Activated CD4-positive, CD25-positive, alpha-beta regulatory T cell treated with anti-CD3 and anti-CD28 coated beads, Interleukin-2, amount 50 U/mL, for 72 hours (primary cell): ENCODE results near the gene CBFB.
A peak's percentile ranks its signal among the peaks of the same experiment; 100 is the strongest.
"Not testable (repeated sequence)": the region's sequence is repeated elsewhere in the genome, so short reads cannot be mapped to it uniquely, and the experiment has no call there.

Source experiments
- DNase-seq: peaks from one replicate; pipeline ENCODE4 v3.0.0; 2021

CBFB gene

DNA sequence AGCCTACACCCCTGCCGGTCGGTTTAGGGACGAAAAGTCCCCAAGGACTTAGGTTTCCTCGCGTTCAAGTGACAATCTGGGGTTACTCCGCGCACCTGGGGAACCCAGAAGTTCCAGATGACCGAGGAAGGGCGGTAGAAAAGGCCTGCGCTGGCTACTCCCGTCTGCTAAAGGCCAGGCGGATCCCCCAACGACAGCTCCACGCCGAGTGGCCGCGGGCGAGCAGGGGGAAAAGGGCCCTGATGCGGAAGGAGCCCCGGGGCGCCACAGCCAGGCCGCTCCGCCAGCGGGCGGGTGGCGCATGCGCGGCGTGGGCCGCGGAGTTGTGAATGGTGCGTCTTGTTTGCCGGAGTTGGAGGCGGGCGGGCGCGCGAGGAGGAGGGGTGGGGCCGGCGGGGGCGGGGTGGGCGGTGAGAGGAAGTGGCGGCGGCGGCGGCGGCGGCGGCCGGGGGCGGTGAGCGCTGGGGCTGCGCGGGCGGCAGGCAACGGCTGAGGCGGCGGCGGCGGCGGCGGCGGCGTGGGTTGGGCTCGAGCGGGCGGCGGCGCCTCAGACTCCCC is at the start of gene CBFB:
CBFB (plus strand) TSS at position 454 of the 558 bp plus-strand sequence. CDS start 259 bp downstream, outside the sequence.
- peak; percentile 92 for DNase-seq

DNA sequence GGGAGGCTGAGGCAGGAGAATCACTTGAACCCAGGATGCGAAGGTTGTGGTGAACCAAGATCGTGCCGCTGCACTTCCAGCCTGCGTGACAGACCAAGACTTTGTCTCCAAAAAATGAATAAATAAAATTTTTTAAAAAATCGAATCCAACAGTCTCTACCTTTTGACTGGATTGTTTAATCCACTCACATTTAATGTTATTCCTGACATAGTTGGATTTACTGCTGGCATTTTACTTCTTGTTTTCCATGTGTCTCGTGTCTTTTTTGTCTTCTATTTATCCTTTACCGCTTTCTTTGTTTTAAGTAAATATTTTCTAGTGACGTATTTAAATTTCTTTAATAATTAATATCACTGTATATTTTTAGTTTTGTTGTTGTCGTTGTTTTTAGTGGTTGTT is 45.9 kb upstream of the CBFB start:
- no peak for DNase-seq

DNA sequence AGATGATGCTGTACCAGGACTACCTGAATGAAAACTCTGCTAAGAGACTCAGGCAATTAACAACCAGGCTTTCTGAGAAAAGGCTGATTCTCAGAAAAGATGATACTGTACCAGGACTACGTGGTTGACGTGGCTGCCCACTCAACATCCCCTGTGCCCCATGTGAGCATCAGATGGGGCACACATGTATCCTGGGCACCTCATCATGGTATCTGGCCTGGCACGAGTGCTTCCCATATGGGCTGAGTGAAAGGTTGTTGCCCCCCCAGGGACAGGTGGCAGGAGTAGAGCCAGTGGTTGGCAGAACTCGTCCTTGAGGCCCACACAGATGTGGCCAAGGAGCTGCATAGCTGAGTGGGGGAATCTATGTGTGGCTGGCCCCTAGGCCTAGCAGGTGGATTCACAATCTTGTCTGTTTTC is 44.0 kb upstream of the CBFB start:
- peak; percentile 62 for DNase-seq

DNA sequence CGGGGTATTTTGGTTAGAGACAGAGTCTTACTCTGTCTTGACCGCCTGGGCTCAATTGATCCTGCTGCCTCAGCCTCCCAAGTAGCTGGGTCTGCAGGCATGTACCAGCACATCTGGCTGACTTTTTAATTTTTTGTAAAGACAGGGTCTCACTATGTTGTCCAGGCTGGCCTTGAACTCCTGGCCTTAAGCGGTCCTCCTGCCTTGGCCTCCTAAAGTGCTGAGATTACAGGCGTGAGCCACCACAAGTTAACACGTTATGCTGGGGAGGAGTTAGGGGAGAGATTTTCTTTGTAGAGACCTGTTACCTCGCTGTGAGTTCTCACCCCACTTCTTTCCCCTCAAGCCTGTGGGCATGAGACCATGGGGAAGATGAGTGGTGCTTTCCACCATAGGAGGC is 42.4 kb upstream of the CBFB start:
- DNase-seq = no peak

DNA sequence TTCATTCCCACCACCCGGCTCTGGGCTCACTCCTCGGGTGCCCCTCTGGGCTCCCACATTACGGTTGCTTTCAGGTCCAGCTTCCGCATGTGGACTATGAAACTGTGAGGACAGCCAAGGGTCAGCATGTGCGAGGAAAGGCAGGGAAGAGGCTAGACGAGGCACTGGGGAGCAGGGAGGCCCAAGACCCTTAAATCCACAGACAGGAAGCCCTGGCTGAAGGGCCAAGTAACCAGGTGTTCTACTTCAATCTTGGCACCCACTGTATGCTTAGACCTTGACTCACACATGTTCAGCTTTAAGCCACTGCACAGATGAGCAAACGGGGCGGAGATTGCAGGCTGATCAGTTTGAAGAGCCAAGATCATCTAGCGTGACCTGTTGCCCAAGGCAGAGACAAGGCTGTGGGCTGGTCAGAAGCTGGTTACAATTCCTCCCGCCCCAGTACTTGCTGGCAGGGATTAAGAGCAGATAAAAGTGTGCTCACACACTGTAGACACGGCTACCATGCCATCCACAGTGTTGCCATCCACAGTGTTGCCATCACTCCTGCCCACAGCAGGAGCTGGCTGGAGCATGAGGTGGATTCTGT is 40.7 kb upstream of the CBFB start, which contains the start of gene CES4A:
CES4A (plus strand) TSS at position 393 of the 592 bp plus-strand sequence; CDS start at position 577, 184 bp downstream.
- no peak for DNase-seq

DNA sequence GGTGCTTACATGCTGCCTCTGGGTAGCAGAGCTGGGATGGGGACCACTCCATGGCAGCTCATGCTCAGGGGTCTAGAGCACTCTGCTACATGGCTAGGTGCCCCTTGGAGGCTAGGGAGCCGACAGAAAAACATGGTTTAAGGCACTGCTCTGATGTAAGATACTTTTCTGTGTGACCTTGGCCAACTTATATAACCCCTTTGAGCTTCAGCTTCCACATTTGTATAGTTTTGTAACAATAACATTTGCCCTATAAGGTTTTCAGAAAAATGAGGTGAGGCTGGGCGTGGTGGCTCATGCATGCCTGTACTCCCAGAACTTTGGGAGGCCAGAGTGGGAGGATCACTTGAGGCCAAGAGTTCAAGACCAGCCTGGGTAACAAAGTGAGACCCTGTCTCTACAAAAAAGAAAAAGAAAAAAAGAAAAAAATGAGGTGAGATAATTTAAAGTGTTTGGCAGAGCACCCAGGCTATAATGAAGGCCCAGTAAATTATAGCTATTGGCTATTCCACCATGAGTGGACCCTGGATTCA is 37.3 kb upstream of the CBFB start:
- no peak for DNase-seq

DNA sequence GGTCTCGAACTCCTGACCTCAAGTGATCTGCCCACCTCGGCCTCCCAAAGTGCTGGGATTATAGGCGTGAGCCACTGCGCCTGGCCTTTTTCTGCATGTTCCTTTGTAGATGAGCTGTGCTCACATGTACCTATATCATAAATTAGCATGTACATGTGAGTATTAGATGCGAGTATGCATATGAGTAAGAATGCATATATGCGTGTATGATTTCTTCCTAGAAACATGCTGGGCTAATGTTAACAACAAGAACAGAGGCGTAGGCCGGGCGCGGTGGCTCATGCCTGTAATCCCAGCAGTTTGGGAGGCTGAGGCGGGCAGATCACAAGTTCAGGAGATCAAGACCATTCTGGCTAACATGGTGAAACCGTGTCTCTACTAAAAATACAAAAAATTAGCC is 35.4 kb upstream of the CBFB start:
- DNase-seq = not testable (repeated sequence)

DNA sequence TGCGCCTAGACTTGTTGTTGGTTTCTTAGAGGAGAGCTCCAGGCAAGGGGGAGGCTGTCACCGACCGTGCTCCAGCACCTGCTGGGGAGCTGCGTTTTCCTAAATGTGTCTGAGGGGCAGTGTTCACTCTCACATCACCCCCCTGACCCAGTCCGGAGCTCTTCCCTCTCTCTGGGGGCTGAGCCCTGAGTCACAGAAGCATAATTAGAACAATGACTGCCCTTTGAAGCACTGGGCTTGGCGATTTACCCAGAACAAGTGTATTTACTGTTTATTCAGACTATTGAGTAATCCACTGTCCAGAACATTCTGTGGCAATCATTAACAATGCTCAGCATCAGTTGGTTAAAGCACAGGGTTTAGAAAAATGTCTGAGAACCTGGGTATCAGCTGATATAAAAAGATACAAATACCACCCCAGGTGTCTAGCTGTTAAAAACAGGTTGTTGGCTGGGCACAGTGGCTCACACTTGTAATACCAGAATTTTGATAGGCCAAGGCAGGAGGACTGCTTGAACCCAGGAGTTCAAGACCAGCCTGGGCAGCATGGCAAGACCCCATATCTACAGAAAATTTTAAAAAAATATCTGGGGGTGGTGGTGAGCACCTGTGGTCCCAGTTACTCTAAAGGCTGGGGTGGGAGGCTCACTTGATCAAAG is 32.5 kb upstream of the CBFB start:
- no peak for DNase-seq

DNA sequence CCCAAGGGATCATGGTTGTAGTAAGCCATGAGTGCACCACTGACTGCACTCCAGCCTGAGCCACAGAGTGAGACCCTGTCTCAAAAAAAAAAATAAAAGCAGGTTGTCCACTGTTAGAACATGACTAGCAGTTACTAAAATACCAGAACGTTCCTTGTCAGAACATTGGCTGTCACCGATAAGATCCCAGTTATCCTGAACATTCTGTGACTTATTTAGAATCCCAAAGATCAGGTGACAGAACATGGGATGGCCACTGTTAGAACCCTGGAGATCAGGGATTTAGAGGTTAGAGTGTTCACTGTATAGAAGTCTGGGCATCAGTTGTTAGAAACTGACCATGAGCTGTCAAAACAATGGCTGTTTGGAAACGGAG is 32.0 kb upstream of the CBFB start:
- no peak for DNase-seq

DNA sequence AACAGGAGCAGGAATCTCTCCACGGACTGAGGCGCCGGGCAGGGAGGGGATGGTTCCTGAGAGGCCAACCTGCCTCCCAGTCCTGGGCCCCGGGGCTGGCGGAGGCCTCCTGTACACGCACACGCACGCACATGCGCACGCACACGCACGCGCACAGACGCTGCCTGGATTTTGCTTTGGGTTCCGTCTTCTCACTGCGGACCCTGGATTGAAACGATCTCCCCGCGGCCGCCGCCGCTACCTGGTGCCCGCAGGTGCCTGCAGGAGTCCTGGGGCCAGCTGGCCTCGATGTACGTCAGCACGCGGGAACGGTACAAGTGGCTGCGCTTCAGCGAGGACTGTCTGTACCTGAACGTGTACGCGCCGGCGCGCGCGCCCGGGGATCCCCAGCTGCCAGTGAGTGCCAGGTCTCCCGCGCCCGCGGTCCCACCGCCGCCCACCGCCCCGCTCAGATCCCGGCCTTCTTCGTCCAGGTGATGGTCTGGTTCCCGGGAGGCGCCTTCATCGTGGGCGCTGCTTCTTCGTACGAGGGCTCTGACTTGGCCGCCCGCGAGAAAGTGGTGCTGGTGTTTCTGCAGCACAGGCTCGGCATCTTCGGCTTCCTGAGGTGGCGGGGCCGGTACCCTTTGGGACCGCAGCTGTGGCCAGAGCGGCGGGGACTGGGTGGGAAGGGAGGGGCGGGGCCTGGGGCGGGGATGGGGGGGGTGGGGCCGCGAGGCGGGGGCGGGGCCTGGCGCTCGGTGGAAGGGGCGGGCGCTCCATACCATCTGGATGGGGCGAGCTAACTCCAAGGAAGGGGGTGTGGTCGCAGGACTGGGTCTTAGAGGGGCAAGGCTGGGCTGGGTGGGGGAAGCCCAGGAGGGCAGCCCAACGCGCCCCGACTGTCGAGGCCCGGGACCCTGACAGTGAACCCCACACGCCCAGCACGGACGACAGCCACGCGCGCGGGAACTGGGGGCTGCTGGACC is 28.3 kb upstream of the CBFB start:
- DNase-seq = peak; percentile 65

DNA sequence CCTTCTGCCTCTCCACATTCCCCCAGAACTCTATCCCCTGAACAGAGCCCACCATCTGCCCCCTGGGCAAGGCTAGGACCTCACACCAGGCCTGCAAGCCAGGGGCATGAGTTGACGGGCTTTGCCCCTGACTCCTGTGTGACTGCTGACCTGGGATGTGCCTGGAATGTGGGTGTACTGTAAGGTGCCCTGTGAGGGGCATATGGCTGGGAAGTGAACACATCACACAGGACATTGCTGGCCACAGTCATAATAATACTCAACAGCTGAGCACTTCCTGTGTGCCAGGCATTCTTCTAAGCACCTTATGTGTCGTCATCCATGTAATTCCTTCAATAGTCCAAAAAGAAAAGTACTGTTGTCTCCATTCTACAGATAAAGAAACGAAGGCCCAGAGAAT is 27.2 kb upstream of the CBFB start:
- no peak for DNase-seq

DNA sequence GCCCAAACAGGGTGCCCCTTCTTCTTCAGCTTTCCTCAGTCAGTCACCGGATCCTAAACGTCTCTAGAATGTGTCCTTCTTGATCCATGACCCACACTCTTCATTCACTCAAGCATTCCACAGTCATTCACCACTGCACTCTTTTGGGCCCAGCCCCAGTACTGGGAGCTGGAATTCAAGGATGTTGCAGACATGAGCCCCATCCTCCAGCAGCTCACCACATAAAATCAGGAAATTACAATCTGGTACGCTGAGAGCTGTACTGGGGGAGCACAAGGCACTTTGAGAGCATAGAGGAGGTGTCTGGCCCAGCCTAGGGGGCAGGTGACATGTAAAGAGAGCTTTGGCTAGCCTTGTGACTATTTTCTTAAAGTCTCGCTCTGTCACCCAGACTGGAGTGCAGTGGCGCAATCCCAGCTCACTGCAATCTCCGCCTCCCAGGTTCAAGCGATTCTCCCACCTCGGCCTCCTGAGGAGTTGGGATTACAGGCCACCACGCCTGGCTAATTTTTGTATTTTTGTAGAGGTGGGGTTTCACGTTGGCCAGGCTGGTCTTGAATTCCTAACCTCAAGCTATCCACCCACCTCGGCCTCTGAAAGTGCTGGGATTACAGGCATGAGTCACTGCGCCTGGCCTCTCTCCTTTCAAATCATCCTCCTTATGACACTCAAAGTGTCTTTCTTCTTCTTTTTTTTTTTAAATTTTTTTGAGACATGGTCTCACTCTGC is 21.9 kb upstream of the CBFB start:
- no peak for DNase-seq

DNA sequence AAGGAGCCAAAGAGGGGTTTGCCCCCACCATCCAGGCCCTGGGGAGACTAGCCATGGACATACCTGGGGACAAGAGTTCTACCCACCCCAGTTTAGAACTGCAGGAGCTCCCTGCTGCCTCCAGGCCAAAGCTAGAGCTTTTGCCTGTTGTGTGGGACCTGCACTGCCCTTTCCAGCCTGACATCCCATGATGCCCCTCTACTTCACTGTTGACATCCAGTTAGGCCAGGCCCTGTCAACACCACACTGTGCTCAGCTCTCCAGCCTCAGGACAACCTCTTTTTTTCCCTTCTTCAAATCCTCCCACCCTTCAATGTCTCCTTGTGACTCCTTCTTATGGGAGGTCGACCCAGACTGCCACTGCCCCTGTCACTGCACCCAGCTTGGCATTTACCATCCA is 19.8 kb upstream of the CBFB start:
- DNase-seq = no peak

DNA sequence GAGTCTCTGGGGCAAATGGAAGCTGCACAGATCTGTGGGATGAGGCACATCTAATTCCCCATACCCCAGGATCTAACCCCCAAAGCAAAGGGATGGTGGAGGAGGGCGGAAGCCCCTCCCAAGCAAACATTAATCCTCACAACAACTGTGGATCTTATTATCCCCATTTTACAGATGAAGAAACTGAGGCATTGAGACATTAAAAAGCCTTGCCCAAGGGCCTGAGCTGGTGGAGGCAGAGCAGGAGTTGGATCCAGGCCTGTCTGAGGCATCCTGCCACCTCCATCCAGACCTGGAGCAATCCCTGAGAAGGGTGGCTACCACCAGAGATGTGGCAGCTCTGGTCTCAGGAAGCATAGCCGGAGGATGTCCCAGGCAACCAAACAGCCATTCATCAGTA is 17.7 kb upstream of the CBFB start:
- DNase-seq = no peak

DNA sequence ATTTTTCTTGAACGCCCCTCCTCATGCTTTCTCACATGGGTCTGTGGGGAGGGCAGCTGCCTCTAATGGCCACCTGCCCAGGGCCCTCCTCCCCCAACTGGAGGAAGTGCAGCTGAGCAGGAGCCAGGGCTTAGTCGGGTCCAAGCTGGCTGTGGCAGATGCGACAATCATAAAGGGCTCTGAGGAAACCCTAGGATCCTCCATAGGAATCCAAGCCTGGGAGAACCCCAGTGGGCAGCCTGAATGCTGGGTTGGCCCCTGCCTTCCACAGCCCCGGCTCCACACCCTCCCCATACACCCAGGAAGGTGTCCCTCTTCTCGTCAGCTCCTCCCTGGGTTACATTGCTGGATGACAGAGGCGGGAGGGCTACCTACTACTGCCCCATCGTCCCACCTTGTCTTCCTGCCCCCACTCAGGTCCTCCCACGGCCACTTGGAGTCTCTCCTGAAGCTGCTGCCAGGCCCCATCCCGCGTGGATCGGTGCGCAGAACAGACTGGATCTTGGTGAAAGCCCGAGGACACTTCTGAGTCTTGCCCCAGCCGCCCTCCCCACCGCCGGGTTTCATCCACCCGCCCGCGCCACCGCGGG is 15.6 kb upstream of the CBFB start:
- DNase-seq = no peak

DNA sequence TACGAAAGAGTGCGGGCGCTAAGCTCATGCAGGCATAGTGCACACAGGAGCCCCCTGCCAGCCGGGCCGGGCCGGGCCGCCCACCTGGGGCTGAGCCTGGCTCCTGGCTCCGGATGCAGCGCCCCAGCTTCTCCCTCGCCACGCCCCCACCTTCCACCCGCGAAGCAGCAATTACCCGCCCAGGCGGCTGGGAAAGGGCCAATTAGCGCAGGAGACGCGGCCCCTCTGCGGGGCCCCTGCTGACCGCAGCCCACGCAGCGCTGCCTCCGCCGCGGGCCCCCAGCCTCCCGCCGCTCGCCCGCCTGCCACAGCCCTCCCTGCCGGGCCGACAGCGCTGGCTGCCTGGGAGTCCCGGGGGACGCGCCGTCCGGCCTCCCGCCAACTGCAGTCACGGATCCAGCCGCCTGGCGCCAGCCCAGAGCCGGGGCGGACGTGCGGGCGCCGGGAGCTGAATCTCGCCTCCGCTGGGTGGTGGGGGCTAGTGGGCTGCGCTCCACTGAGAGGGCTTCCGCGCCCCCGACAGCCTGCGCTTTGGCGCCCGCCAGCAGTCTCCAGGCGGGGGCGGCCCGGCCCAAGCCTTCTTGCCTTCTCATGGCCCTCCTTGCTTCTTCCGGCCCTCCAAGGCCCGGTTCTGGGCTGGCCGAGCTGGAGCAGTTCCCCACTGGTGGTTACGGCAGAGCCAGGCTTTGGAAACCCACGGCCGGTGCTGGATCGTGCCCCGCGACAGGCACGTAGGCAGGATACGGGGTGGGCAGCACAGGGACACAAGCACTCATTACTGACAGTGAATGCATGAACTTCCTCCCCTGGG is 14.9 kb upstream of the CBFB start:
- DNase-seq = peak; percentile 67

DNA sequence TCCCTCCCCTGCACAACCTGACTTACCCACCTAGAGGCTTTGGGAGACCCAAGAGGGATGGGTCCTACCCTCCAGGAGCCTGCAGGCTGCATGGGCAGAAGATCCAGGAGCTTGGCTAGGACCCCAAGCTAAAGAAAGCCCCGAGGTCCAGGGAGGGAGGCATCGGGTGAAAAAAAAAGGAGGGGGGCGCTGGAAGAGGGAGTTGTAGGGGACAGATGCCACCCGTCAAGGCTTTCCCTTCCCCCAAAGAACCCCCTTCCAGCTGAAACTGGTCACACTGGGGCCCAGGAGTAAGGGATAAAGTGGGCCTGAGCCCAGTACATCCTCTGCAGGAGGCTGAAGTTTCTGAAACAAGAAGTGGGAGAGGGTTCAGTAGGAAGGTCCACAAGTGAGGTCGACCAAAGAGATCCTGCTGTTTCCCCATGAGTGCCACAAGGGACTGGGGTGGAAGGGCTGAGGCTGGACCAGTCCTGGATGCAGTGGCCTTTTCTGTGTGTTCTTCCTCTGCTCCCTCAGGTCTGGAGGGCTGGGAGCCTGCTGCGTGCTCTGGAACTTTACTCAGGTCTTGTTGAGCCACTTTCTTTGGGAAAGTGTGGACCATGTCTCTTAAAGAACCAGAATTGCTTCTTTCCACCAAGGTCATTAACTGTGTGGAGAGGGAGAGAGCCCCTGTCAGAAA is 14.2 kb upstream of the CBFB start:
- DNase-seq = no peak

DNA sequence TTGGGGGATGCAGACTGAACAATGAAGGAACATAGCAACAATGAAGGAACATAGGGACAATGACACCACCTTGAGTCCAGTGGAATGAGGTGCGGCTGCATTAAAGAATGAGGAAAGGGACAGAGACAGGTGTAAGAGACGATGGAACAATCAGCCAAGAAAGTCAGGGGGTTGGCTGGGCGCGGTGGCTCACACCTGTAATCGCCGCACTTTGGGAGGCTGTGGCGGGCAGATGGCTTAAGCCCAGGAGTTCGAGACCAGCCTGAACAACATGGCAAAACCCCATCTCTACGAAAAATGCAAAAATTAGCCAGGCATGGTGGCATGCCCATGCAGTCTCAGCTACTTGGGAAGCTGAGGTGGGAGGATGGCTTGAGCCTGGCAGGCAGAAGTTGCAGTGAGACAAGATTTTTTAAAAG is 13.6 kb upstream of the CBFB start:
- DNase-seq = no peak

DNA sequence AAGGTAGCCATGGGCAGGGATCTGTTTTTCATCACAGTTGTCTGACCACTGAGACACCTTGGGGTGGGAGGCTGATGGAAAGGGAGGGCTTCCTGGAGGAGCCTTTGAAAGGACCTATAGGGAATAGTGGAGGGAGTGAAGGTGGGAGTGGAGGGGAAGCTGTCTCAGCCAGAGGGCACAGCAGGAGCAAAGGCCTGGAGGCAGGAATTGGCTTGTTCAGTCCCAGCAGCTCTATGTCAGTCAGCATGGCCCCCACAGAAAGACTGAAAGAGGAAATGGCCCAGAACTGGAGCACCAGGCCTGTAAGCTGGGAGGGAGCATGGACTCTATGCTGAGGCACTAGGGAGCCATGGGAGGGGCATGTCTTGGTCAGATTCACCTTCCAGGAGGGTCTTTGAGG is 12.8 kb upstream of the CBFB start:
- no peak for DNase-seq

DNA sequence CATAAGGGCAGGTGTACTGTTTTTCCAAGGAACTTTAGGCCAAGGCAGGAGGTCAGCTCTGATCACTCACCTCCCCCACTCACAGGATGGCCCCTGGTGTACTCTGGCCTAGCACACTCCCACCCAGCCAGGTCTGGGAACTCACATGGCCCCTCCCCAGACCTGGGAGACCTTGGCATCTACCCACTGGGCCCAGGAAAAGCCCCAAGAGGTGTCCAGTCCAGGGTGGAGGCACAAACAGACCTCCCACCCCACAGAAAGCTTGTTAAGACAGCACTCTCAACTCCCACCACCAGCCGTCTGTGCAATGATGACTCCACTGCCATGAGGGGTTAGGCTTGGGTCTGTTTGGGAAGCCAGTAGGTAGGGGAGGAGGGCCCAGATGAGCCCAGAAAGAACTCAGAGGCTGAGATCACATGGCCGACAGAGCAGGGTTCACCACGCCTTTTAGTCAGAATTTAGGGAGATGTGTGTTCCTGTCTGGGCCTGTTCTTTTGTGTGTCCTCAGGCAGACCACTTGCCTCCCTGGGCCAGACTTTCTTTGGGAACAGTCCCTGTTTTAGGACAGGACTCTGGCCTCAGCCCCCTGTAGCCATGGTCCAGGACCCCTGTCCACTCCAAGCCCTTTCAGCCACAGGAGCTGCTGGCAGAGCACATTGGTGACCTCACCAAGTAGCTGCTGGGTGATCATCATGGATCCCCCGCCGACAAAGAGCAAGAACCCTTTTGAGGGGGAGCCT is 12.1 kb upstream of the CBFB start:
- no peak for DNase-seq
